NCI-H510A treated with DMSO at 0.1 percent for 48 hours (cell line): ENCODE data around the gene ITGA7.
A peak's percentile ranks its signal among the peaks of the same experiment; 100 is the strongest.

ENCODE experiments used
- DNase-seq: peaks from one replicate; lab custom pipeline; 2025; lab: John Stamatoyannopoulos, UW

Gene ITGA7

DNA sequence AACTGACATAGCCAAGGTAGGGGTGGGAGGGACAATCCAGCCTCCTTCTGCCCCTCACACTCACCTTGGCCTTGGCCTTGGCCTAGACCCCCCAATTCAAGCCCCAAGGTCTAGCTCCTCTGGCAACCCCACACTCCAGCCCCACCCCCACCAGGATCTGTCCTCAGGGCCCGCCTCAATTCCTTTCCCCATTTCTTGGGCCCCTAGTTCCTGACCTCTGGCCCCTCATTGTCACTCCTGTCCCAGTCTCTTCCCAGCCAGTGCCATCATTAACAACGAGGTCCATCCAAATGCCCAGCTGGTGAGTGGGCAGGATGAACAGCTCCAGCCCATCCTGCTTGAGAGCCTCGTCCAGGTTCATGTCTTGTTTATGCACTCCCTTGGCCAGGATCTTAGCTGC, 28.4 kb upstream of the ITGA7 start:
- no peak for DNase-seq

DNA sequence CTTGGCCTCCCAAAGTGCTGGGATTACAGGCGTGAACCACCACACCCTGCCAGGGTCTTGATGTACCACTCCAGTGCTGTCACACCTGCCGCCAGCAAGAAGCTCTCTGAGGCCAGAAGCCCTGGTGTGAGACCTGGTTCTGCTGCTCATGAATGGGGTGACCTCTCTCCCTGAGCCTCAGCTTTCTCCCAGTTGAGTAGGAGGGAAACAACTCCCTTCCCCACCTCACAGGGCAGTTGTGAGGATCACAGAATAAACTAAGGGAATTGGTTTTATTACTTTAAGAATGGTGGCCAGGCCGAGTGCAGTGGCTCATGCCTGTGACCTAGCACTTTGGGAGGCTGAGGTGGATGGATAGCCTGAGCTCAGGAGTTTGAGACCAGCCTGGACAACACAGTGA, 26.9 kb upstream of the ITGA7 start:
- no peak for DNase-seq

DNA sequence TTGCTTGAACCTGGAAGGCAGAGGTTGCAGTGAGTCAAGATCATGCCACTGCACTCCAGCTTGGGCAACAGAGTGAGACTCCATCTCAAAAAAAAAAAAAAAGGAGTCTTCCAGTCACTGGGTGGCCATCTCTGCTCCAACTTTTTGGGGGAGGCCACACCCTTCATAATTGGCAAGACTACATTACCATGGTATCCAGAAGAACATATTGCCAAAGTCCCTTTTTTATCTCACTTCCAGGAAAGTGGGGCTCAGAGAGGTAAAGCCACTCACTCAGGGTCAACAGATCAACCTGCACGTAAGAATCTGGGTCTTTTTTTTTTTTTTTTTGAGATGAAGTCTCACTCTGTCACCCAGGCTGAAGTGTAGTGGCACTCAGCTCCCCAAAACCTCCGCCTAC, 26.2 kb upstream of the ITGA7 start:
- no peak for DNase-seq

DNA sequence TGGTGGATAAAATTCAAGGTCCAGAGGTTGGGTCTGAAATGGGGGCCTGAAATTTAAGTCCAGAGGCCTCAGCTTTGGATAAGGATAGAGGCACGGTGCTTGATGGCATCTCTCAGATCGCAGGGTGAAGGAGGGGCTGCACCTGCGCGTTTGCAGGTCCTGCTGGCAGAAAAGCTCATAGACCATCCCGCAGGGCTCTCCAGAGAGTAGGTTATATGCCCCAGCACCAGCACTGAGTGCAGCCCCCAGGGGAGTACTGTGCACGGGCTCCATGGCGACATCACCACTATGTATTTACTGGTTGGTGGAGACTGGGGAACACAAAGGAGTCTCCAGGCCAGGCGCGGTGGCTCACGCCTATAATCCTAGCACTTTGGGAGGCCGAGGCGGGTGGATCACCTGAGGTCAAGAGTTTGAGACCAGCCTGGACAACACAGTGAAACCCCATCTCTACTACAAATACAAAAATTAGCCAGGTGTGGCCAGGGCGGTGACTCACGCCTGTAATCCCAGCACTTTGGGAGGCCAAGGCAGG, 25.4 kb upstream of the ITGA7 start:
- no peak for DNase-seq

GRCh38 chr12:55732288-55732687, 24.6 kb upstream of the ITGA7 start:
- no peak for DNase-seq

DNA sequence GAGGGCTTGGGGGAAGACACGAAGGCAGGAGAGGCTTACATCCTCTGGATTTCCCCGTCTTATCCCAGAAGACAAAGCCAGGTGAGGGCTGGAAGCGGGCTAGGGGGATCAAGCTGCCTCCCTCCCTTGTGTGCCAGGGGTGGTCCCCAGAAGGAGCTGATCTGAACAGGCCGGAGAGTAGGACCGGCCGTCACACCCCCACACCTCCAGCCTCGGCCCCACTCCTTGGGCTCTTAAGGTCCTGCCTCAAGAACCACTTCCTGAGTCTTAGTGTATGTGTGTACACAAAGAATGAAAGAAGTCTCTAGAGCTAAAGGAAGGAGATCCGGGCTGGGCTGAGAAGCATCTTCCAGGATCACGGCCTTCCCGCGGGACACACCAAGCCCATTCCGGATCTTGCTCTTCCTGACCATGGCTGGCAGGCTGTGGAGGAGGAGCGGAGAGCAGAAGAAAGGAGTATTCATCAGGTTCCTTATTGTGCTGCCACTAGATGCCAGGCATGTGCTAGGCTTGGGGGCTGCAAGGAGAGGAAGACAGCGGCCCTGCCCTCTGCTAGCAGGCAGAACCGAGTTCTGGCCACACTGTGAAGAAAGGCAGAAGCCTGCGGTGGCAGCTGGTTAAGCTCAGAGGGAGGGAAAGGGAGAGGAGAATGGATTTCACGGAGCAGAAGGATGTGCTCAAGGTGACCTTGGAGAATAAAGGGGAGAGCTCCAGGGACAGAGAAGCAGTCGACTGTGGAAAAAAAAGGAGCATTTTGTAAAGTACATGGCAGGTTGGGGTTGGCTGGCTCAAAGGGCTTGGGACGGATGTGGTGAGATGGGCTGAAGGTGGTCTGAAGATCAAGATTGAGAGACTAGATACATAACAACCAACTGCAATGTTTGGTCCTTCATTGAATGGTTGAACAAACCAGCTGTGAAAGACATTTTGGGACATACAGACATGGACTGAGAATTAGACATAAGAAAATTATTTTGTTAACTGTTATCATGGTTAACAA, 22.4 kb upstream of the ITGA7 start:
- DNase-seq, result peak; percentile 63

DNA sequence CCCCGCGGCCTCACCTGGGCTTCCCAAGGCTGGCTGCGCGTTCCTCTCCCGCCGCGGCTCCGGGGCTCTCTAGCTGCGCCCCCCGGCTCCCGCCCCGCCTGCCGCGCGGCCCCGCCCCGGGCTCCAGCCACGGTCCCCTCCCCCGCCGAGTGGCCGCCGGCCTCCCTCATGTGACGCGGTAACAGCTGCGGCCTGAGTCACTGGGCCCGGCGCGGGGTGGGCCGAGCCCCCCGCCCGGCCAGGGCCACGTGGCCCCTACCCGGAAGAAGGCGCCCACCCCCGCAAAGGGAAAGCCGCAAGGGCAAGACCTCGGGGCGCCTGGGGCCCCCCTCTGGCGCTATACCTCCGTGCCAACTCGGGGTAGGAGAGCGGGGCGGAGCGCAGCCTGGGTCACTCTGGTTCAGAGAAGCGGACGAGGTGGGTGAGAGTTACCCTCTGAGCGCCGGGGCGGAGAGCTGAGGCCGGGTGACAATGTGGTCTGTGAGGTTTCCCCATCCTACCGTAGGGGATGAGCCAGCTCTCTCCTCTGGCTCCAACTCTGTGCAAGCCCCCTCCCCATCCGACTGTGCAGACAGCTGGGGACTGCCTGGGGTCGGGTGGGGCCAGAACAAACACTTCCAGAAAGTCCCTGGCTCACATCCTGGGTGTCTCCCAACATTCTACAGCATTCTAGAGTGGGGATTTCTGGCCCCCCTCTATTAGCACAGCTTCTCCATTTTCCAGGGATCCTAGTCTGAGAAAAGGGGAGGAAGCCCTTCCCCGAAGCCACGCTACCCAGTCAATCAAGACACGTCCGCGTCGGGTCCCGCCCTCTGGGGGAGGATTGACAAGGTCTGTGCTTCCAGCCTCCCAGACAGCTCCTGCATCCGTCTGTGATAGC, 21.5 kb upstream of the ITGA7 start, which contains the start of gene CD63:
CD63 (minus strand) TSS at position 71 of the 880 bp plus-strand sequence. CDS start 668 bp downstream, outside the sequence.
- DNase-seq, result peak; percentile 81

DNA sequence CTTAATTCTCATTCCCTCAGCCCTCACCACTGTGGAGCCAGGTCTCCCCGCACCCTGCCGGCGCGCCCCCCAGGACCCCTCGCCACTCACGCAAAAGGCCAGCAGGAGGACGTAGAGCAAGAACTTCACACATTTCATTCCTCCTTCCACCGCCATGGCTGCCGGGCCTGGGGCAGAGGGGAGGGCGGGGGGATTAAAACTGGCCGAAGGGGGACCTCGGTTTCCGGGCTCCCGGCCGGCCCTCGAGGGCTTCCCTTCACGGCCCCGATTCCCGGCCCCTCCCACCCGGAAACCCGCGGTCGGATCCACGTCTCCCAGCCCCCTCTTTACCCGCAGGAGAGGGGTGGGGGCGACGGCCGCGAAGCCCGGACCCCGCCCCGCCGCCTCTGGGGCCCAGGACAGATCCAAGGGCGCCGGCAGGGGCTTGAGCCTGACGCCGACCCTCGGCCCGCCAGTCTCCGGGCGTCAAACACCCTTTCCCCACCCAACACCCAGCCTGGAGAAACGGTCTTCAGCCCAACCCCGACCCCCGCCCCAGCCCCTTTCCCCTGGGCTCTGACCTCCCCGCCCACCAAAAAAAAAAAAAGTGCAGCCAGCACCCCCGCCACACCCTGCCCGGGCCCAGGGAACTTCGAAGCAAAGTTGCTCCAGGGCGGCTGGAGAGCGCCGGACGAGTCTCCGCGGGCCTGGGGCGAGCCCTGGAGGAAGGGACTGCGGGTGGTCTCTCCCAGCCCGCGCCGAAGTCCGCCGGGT, 20.7 kb upstream of the ITGA7 start:
- no peak for DNase-seq

DNA sequence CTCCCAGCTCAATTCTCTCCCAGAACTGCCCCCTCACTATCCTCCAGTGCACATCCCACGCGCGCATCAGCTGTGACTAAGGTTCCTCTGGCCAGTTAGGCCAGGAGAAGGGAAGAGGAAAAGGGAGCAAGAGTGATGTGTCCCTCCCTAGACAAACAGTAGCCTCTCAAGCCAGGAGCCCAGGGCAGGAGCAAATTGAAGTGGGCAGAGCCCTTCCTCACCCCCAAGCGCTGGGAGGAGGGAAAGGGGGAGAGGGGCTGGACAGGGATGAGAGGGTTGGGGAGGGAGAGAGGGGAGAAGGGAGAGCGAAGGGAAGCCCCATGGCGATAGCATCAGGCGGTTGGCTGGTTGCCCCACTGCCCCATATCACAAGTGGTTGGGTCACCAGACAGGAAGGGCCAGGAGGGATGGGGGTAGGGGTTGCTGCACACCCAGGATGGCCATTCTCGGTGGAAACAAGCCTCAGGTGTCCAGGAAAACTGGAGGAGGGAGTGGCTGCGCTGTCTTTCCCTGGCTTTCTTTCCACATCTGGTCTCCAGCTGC, 20.0 kb upstream of the ITGA7 start:
- DNase-seq, result peak; percentile 36

GRCh38 chr12:55726971-55727370, 19.3 kb upstream of the ITGA7 start:
- no peak for DNase-seq

DNA sequence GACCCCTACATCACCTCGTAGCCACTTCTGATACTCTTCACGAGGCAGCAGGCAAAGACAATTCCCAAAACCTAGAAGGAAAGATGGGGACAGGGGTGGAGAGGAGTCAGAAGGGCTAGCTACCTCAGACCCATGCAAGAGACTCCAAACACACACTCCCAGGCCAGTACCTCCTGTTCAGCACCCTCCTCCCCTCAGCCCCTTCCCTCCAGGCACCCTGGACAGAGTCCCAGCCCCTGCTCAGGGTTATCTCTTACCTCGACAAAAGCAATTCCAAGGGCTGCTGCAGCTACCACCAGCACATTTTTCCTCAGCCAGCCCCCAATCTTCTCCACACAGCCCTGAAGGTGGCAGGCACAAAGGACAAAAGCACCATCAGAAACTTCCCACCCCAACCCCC, 17.9 kb upstream of the ITGA7 start:
- no peak for DNase-seq

- no peak for DNase-seq
Observed at GRCh38 chr12:55724940-55725309, 17.2 kb upstream of the ITGA7 start.

GRCh38 chr12:55724226-55724939, 16.7 kb upstream of the ITGA7 start:
- peak; percentile 28 for DNase-seq

DNA sequence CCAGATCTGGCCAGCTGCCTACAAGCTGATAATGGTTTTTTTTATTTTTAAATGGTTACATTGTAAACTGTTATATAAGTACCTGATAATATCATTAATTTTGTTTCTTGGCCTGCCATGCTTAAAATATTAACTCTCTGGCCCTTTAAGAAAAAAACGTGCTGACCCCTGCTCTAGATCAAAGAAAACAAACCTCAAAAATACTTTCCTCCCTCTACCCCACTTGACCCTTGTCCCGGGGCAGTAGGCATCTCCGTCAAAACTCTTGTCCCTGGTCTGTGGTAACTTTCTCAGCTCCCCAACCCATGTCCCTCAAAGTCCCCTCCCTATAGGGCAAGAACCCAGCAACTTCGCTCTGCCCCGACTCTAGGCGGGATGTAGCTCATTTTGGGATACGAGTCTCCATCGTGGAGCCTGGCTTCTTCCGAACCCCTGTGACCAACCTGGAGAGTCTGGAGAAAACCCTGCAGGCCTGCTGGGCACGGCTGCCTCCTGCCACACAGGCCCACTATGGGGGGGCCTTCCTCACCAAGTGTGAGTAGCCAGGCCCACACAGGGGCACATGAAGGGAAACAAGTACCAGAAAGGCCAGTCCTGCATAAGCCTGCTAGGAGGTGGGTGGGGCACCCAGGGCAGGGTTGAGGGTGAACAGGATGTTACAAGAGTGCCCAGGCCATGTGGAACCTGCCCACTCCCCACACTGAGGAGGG, 16.0 kb upstream of the ITGA7 start:
- DNase-seq, result no peak

DNA sequence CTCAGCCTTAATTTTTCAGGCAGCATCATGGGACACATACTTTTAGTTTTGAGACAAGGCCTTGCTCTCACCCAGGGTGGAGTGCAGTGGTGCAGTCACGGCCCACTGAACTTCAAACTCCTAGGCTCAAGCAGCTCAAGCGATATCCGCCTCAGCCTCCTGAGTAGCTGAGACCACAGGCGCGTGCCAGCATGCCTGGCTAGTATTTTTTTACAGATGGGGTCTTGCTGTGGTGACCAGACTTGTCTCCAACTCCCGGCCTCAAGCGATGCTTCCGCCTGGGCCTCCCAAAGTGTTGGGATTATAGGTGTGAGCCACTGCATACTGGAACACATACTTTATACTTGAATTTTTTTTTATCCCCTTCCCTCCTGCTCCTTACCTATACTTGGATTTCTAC, 15.2 kb upstream of the ITGA7 start:
- no peak for DNase-seq

DNA sequence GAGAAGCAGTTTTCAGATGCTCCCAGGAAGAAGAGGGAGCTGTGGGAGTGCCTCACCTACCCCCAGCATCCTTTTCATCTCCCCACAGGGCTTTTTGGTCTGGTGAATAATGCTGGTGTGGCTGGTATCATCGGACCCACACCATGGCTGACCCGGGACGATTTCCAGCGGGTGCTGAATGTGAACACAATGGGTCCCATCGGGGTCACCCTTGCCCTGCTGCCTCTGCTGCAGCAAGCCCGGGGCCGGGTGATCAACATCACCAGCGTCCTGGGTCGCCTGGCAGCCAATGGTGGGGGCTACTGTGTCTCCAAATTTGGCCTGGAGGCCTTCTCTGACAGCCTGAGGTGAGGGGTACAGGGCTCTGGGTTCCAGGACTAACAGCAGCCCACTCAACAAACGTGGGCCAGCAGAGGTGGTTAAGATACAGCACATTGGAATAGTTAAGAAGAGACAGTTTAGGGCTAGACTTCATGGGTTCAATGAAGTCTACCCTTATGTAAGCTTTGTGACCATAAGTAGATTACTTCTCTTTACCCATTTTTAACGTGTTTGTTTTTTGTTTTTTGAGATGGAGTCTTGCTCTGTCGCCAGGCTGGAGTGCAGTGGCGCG, 14.0 kb upstream of the ITGA7 start:
- no peak for DNase-seq

GRCh38 chr12:55720894-55721444, 13.3 kb upstream of the ITGA7 start:
- no peak for DNase-seq

- no peak for DNase-seq
Observed at GRCh38 chr12:55720071-55720564, 12.4 kb upstream of the ITGA7 start, which contains the start of gene RDH5. Gene RDH5, plus strand, starts transcription at chr12:55720393. Its CDS starts 792 bp downstream, at chr12:55721185.

- no peak for DNase-seq
Observed at GRCh38 chr12:55719371-55719770, 11.7 kb upstream of the ITGA7 start.
